22Rv1 (cell line): ENCODE data around the gene PARVB.

Source experiments
- ZFX ChIP-seq: fragments of 450-650 bp; IDR thresholded peaks from 2 replicates; pipeline ENCODE4 v1.6.1; 2017; ENCODE audit warnings: antibody characterized with exemption, borderline replicate concordance
- TF ChIP-seq, protein P1 (sequence below): fragments of 450-650 bp; IDR thresholded peaks from 2 replicates; pipeline ENCODE4 v1.5.1; 2017; ENCODE audit warnings: mild to moderate bottlenecking

DNA sequence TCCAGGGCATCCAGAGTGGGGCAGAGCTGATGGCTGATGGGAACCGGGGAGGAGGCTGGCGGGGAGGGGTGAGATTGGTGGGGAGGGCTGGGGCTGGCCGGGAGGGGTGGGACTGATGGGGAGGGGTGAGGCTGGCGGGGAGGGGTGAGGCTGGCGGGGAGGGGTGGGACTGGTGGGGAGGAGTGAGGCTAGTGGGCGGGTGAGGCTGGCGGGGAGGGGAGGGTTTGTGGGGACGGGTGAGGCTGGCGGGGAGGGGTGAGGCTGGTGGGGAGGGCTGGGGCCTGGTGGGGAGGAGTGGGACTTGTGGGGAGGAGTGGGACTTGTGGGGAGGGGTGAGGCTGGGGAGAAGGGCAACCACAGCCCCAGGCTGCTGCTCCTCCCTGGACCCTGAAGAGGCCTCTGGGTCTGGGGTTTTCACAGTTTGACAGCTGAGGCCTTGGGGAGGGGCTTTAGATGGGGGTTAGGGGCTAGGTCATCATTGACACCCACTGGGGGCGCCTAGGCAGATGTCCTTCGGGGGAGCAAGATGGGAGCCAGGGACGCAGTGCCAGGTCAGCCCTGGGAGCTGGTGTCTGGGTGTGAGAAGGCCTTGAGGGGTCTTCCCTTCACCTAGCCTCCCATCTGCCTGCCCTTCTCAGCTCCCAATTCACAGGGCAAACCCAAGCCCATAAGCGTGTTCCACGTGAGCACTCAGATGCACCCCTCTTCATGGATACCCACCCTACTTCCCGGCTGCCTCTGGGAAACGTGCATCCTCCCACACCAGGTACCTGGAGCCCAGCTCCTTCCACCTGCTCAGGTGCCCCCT is 183.3 kb downstream of the PARVB start:
- TF ChIP-seq, protein P1, sequence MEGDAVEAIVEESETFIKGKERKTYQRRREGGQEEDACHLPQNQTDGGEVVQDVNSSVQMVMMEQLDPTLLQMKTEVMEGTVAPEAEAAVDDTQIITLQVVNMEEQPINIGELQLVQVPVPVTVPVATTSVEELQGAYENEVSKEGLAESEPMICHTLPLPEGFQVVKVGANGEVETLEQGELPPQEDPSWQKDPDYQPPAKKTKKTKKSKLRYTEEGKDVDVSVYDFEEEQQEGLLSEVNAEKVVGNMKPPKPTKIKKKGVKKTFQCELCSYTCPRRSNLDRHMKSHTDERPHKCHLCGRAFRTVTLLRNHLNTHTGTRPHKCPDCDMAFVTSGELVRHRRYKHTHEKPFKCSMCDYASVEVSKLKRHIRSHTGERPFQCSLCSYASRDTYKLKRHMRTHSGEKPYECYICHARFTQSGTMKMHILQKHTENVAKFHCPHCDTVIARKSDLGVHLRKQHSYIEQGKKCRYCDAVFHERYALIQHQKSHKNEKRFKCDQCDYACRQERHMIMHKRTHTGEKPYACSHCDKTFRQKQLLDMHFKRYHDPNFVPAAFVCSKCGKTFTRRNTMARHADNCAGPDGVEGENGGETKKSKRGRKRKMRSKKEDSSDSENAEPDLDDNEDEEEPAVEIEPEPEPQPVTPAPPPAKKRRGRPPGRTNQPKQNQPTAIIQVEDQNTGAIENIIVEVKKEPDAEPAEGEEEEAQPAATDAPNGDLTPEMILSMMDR: no peak
- TF ChIP-seq ZFX: no peak
